HUDEP-2 (cell line): Measurements from ENCODE around the gene SFI1.
"Not testable (repeated sequence)": the region's sequence is repeated elsewhere in the genome, so short reads cannot be mapped to it uniquely, and the experiment has no call there.

Experiments
- DNase-seq, 76 experiments: peaks; one replicate each; lab custom pipeline; 2025; ENCODE audit not compliant: unreplicated experiment in 76 of 76; lab: John Stamatoyannopoulos, UW

SFI1 gene

DNA sequence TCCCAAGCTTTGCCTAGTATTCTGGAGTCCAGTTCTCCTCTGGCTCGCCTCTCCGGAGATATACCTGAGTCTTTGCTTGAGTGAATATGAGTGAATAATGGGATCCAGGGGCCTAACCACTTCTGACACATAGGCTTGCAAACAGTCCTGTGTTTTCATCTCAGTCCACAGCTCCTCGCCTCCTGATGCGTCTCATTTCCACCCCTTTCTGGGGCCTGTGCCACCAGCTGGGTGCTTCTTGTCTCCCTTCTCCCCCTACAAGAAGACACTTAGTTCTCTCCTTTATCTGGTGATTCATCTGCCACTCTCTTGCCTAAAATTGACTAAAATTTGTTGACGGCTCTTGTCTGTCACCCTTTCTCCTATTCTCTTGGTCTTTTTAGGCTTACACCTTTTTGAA lies 44.6 kb downstream of the SFI1 start:
- no peak for DNase-seq

DNA sequence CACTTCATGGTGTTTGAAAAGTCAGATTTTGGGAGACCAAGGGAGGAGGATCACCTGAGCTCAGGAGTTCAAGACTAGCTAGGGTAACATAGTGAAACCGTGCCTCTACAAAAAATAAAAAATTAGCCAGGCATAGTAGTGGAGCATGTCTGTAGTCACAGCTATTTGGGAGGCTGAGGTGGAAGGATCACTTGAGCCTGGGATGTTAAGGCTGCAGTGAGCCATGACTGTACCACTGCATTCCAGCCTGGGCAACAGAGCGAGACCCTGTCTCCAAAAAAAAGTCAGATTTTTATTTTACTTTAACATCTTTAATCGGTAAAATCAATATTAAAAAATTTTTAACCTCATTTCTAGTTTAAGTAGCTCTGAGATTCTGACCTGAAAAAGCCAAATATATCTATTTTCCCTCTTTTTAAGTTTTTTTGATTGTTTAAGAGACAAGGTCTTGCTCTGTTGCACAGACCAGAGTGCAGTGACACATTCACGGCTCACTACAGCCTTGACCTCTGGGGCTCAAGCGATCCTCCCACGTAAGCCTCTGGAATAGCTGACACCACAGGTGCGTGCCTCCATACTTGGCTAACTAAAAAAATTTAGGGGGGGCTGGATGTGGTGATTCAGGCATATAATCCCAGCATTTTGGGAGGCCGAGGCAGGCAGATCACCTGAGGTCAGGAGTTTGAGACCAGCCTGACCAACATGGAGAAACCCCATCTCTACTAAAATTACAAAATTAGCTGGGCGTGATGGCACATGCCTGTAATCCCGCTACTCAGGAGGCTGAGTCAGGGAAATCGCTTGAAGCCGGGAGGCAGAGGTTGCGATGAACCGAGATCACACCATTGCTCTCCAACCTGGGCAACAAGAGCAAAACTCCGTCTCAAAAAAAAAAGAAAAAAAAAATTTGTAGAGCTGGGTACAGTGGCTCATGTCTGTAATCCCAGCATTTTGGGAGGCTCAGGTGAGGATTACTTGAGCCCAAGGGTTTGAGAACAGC lies 48.4 kb downstream of the SFI1 start:
- DNase-seq = no peak

DNA sequence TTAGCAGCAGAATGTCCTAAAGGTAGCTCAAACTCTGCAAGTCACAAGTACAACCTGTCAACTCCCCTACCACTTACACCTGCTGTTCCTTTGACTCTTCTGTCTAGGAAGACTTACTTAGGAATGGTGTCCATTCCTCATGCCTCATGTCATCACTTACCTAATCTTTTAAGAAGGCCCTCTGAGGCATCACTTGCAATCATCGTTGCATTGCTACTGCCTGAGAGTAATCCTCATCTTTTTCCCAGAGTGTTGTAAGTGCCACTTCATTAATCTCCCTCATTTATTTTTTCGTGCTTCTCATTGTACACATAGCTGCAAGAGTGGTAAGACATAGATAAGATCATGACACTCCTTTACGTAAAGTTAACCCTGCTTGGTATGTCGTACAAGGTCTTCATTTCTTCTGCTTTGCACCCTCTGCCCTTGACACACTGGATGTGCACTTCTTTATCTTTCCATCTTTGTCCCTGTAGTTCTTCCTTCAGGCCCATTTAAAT lies 54.6 kb downstream of the SFI1 start:
- DNase-seq = no peak

DNA sequence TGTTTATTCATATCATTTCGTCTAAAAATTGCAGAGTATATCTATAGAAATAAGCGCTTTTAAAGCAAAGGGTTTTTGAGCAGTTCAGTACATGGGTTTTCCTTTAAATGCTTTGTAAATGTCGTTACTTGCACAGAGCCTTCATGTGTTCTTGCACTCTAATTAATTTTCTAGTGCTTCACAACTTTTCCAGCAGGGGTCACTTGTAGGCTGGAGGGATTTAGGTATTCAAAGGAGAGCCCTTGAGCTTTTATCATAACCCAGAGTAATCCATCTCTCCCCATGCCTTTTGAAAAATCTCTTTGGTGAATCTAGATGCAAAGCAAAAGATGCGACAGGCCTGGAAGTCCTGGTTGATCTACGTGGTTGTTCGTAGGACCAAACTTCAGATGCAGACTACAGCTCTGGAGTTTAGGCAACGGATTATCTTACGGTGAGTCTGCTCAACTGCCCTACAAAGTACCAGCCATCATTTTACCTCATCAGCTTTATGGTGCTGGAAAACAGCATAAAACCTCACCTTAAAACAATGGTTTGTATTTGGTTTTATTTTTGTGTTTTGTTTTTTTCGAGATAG lies 60.4 kb downstream of the SFI1 start:
- DNase-seq = peak in 30 of 76 experiments; percentile 5 to 68 (median 32)

DNA sequence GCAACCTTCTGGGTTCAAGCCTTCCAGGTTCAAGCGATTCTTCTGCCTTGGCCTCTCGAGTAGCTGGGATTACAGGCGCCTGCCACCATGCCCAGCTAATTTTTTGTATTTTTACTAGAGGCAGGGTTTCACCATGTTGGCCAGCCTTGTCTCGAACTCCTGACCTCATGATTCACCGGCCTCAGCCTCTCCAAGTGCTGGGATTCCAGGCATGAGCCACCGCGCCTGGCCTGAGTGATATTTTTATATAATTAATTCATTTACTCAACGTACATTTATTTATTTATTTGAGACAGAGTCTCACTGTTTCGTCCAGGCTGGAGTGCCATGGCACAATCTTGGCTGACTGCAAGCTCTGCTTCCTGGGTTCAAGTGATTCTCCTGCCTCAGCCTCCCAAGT lies 62.2 kb downstream of the SFI1 start:
- DNase-seq = not testable (repeated sequence)

DNA sequence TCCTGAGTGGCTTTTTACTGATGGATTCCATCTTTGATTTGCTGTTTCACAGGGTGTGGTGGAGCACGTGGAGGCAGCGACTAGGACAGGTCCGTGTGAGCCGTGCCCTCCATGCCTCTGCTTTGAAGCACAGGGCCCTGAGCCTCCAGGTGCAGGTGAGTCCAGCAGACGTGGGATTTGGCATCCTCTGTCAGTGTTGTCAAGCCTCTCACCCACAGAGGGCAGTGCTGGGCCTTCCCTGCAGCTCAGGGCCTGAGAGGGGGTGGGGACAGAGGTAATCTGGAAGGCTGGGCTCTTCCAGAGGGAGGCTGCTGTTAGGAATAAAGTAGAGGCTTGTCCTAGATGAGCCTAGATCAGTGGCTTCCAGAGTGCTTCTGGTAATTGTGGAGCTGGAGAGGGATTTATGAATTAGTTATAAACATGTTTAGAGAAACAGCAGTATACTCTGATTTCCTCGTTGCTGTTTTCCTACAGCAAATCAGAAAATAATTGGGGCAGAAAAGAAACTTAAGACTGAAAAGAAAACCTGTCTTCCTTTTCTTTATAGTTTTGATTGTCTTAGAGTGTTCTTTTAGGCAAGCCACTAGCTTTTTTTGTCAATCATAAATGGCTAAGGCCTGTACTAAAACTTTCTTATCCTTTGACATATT lies 65.0 kb downstream of the SFI1 start:
- peak in 65 of 76 experiments; percentile 9 to 77 (median 53) for DNase-seq

DNA sequence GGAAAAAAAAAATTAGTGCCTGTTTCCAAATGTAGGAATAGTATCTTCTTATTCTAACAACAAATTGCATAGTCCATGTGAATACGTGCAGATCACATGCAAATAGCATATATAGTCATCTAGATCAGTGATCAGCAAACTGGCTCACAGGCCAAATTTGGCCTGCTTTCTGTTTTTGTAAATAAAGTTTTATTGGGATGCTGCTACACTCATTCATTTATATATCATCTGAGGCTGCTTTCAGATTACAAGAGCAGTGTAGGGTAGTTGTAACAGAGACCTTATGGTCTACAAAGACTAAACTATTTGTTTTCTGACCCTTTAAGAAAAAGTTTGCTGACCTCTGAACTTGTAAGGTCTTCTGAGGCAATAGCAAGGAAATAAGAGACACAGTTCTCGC lies 65.6 kb downstream of the SFI1 start:
- DNase-seq = no peak

DNA sequence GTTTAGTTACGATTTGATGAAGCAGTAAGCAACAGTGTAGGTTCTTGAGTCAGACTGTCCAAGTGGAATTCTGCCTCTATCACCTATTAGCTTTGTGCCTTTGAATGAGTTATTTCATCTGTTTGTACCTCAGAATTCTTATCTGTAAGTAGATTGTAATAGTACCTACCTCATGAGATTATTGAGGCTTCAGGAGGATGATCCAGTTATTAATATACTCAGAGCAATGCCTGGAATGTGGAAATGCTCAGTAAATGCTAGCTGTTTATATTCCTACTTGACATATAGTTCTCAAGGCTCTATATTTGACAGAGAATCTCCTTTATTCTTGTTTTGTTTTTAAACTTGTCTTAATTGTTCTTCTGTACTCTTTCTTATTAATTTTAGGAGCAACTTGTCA lies 70.1 kb downstream of the SFI1 start:
- no peak for DNase-seq

DNA sequence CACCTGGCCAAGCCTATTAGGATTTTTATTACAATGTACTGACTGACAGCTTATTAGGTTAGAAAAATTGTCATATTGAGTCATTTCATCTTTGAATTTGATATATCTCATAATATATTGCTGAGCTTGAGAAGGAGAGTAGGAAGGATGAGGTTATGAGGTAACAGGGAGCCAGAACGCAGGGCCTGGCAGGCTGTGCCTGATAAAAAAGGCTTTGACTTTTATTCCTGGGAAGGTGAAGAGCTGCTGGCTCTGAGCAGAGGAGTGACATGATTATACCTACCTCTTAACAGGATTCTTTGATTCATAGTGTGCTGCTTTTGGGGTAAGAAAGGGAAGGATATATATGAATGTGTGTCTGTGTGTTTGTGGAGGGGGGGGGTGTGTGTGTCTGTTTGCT lies 70.9 kb downstream of the SFI1 start:
- DNase-seq = no peak

DNA sequence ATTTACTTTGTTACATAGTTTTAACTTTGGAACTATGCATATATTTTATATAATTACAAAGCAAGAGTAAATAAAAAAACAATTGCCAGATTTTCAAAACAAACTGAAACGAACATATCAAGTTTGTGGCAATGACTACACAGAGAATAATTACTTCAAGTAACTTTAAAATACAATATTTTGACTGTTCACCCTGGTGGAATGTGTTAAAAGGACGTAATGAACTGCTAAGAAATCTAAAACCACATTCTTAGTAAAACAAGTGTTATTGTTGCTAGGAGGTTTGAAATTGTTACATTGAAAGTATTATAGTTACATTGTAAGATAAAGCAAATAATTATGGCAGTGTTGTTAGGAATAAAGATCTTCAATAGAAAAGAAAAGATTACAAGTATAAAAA lies 71.4 kb downstream of the SFI1 start:
- DNase-seq = no peak

DNA sequence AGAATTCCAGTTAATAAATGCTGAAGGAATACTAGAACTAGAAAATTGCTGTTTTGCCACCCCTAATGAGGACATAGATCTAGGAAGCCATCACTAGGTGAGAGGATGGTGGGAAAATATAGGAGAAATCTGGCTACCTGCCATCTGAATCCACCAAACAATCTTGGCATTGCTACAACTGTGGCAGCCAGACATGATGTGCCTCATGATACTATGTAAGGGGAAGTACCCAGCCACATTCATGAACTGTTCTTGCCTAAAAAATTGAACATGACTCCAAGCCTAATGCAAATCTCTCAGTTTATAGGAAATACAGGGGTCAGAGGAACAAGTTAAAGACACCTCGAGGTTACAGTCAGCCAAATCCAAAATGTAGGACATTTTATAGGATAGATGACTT lies 72.8 kb downstream of the SFI1 start:
- peak in 1 of 76 experiments; percentile 12 for DNase-seq

DNA sequence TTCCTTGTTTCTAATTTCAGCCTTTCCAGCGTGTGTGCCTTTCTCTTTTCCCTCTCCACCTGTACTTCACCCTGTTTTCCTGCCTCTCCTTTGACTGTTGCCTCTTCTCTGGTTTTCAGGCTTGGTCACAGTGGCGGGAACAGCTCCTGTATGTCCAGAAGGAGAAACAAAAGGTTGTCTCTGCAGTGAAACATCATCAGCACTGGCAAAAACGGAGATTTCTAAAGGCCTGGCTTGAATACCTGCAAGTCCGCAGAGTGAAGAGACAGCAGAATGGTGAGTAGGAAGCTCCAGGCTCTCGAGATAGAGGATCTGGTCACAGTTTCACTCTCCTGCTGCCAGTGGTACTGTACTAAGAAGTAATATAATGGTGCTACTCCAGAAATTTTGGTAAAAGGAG lies 76.6 kb downstream of the SFI1 start:
- DNase-seq = no peak

DNA sequence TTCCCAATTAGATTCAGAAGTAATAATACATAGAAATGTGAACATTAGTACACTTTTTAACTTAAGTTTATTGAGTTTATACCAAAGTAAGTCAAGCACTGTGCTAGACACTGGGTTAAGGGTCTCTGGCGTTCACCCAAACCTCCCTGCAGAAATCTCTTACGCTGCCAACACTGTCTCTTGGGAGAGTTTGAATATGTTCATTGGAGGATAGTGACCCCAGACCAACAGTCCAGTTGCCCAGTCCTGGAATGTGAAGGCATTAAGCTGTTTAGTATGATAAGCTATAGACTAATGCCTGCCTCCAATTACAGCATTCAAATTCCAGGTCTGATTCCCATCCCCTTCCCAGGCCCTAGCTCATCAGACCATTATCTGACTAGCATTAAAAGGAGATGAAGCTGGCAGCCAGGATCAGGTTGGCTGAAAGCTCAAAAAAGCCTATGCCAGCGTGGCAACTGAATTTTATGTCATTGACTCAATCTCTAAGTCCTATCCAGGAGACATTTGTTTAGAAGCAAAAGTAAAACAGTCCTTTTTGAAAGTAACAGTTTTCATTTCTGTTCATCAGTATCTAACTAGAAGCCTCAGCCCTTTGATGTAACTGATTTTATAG lies 77.8 kb downstream of the SFI1 start:
- no peak for DNase-seq

DNA sequence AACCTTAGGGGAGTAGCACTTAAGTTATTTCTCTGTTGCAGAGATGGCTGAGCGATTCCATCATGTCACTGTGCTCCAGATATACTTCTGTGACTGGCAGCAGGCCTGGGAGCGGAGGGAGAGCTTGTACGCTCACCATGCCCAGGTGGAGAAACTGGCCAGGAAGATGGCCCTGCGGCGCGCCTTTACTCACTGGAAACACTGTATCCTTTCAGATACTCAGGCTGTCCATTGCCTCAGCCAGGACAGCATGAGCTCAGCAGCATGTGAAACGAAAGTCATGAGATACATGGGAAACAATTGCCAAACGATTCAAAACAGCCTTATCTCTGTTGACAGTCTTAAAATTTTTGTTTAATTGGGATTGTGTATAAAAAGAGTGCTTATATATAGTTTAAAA lies 78.9 kb downstream of the SFI1 start:
- no peak for DNase-seq

DNA sequence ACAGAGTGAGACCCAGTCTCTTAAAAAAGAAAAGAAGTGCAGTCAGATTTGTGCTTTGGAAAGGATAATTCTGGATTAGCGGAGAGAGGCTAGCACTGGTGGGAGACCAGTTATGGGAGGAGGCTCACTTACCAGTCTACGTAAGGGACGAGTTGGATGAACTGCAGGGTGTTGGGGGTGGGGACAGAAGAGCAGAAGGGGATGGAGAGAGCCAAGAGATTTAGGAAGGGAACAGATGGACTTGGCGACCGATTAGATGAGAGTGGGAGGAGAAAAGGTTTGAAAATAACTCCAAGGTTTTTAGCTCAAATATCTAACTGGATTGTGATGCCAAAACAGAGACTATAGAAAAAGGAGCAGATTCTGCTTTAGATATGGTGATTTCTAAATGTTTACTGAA lies 81.4 kb downstream of the SFI1 start:
- DNase-seq = no peak

DNA sequence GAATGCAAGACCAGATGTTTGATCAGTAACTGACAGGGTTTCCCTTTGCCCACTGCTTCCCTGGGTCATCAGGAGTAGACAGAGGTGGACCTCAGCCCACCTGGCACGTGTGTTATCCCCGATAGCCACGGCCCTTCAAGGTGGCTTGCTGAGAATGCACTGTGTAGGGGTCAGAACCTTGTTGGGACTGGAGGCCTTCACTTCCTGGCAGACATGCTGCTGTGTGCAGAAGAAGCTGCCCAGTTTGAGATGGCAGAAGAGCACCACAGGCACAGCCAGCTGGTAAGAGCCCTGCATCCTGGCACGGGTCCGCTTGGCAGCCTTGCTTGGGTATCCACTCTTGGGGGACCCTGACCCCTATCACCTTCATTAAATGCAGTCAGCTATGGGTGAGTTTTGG lies 81.8 kb downstream of the SFI1 start:
- DNase-seq = no peak

DNA sequence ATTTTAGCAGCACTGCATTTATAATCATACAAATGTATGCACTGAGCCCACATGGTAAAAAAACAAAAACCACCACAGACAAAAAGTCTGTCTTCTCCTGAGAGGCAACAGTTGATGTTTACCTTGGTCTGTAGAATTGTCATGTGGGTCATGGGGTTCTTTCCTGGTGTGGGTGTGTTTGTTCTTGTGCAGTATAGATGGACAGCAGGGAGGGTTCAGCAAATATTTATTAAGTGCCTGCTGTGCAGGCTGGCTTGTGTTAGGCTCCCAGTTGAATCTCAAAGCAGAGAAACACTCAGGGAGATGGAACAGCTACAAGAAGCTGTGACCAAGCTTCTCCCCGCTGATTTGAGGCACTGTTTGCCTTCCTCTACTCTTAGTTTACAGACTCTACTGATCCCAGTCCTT lies 83.5 kb downstream of the SFI1 start:
- no peak for DNase-seq

DNA sequence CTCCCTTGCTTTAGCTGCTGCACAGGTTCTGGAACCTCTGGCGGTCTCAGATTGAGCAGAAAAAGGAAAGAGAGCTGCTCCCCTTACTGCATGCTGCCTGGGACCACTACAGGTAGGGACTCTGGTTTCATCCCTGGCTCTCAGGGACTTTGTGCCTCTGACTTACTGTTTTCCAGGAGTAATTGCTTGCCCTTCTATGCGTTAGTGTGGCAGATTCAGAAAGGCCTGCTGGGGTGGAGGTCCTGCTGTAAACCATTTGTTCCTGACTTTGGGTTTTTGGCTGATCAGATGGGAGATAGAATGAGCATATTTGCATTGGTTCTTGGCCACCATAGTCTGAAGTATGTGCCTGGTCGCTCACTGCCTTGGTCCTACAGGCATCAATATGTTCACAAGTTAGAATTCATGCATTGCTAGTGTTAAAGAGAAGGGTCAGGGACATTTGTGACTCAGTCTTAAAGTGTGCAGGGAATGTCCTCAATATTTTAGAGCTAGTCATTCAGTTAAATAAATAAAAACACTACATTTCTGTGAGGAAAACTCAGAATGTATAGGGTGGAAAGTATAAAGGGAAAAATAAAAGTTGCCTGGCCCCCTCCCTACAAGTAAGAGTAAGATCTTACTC lies 87.6 kb downstream of the SFI1 start:
- peak in 2 of 76 experiments; percentile 17 to 22 for DNase-seq

DNA sequence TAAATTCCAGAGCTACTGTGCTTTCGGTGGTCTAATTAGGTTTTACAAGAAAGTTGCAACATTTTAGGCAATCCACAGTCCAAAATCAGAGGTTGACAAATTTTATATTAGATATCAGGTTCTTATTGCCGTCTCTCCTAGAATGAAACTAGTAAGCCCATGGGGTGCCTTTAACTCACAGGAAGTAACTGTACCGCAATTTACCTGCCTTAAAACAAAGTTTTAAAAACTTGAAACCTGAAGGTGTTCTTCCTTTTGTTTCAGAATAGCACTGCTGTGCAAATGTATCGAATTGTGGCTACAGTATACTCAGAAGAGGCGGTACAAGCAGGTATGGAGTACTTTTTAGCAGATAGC lies 88.4 kb downstream of the SFI1 start:
- peak in 2 of 76 experiments; percentile 21 to 32 for DNase-seq

DNA sequence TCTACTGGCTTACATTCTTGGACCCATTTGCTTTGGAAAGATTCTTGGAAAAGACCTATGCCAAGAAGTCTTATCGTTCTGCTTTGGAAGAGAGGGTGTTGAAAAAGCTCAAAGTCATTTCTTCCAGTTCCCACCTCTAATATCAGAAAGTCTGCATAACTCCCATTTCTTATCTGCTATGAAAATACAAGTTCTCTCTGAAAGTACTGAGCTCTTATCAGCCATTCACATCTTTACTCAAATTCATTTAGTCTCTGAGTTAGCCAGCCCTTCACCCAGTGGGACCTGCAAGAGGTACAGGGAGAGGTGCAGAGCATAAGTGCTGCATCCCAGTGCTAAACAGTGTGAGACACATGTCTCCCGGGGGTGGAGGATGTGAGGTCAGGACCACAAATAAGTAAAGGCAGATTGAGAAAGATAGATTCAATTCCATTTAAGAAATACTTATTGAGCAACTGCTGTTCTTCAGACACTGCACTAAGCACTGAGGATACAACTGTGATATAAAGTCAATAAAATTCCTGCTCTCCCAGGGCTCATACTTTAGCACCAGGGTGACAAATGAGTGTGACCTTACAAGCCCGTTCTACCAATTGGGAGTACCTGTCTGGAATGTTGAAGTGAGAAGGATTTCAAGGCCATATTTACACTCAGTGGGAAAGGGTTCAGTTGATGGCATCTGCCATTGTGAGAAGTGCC lies 89.0 kb downstream of the SFI1 start:
- DNase-seq = peak in 74 of 76 experiments; percentile 38 to 96 (median 70)
